GM12878 (cell line): ENCODE data around the gene NEK3. TPM values are rescaled to one million over a fixed set of nuclear protein-coding genes. Genes with fewer than 3 reads are reported as not detected.
"Not testable (repeated sequence)": the region's sequence is repeated elsewhere in the genome, so short reads cannot be mapped to it uniquely, and the experiment has no call there.

Experiments
- ATAC-seq: fragments of 200-7000 bp; cut with Tn5 transposase; 3 replicates; pipeline ENCODE4 v1.9.1; 2020; ENCODE audit warnings: mild to moderate bottlenecking, moderate library complexity
- BruUV-seq: library from RNA; stranded (reverse); fragments of 400-500 nt; replicated peaks from 2 replicates; lab custom pipeline; 2021; lab: Mats Ljungman, UMichigan
- CTCF ChIA-PET: fragments of 300-600 bp; sonication (Branson Sonifier 250); formaldehyde crosslinking; extraction: SDS; loops from one replicate; lab custom pipeline; 2021; ENCODE audit warnings: inconsistent platforms; lab: Yijun Ruan, JAX
- POLR2A ChIA-PET: fragments of 350-600 bp; formaldehyde crosslinking; extraction: SDS; loops from one replicate; lab custom pipeline; 2021; ENCODE audit warnings: inconsistent platforms; lab: Charles Lee
- RAD21 ChIA-PET: fragments of 300-600 bp; sonication (Branson Sonifier 250); formaldehyde crosslinking; loops from one replicate; lab custom pipeline; 2023; ENCODE audit warnings: antibody characterized with exemption; ENCODE audit not compliant: unreplicated experiment; lab: Charles Lee
- SMC1A ChIA-PET: fragments of 300-600 bp; sonication (Branson Sonifier 250); formaldehyde crosslinking; loops from one replicate; lab custom pipeline; 2023; ENCODE audit not compliant: unreplicated experiment, uncharacterized antibody; lab: Charles Lee
- DNase-seq: peaks from one replicate; pipeline ENCODE4 v3.0.0-alpha.2; 2011; ENCODE audit warnings: low read depth, low spot score
- FAIRE-seq: peaks from 3 replicates; lab custom pipeline; 2011; peaks lifted over from hg19 to GRCh38; lab: Jason Lieb, UNC
- H2AFZ ChIP-seq: 2 replicates; pipeline ENCODE4 v1.6.0; 2011; ENCODE audit warnings: low read depth, low read length, control low read depth; ENCODE audit not compliant: control insufficient read depth
- H3K27ac ChIP-seq: 2 replicates; pipeline ENCODE4 v1.5.1; 2011; ENCODE audit warnings: control low read depth; ENCODE audit not compliant: control insufficient read depth, insufficient read depth
- H3K27me3 ChIP-seq, 2 experiments: replicated peaks in 1 of 2; 2 replicates each; pipeline versions ENCODE4 v1.6.0 to v1.6.1; 2011; ENCODE audit warnings: low read length in 1 of 2; ENCODE audit not compliant: control insufficient read depth in 2 of 2, insufficient read depth in 2 of 2
- H3K36me3 ChIP-seq, 2 experiments: 2 replicates each; pipeline ENCODE4 v1.5.1; 2011; ENCODE audit warnings: low read length in 1 of 2; ENCODE audit not compliant: control insufficient read depth in 2 of 2, insufficient read depth in 2 of 2
- H3K4me1 ChIP-seq: 2 replicates; pipeline ENCODE4 v1.6.1; 2011; ENCODE audit warnings: mild to moderate bottlenecking, low read length, moderate library complexity, mixed read lengths; ENCODE audit not compliant: control insufficient read depth, insufficient read depth
- H3K4me2 ChIP-seq: 2 replicates; pipeline ENCODE4 v1.6.0; 2011; ENCODE audit warnings: control low read depth; ENCODE audit not compliant: control insufficient read depth, insufficient read depth
- H3K4me3 ChIP-seq: fragments of 200-600 bp; sonication (generic); 2 replicates; pipeline ENCODE4 v1.5.1; 2016
- H3K79me2 ChIP-seq: 2 replicates; pipeline ENCODE4 v1.6.0; 2011; ENCODE audit warnings: low read length; ENCODE audit not compliant: control insufficient read depth, insufficient read depth
- H3K9ac ChIP-seq: 2 replicates; pipeline ENCODE4 v1.8.0; 2011; ENCODE audit warnings: low read length, control low read depth, mixed read lengths; ENCODE audit not compliant: control insufficient read depth, insufficient read depth
- H3K9me3 ChIP-seq: replicated peaks from 3 replicates; pipeline ENCODE4 v1.5.1; 2011; ENCODE audit warnings: mild to moderate bottlenecking, low read length; ENCODE audit not compliant: control insufficient read depth, insufficient read depth
- H4K20me1 ChIP-seq: 2 replicates; pipeline ENCODE4 v1.6.0; 2011; ENCODE audit not compliant: control insufficient read depth, insufficient read depth
- BMI1 ChIP-seq: fragments of 450-650 bp; IDR thresholded peaks from 2 replicates; pipeline ENCODE4 v1.6.1; 2016; ENCODE audit warnings: mild to moderate bottlenecking, moderate library complexity, borderline replicate concordance
- IKZF2 ChIP-seq, 2 experiments: fragments of 450-650 bp; IDR thresholded peaks; 2 replicates each; pipeline ENCODE4 v1.6.1; 2017; ENCODE audit warnings: mild to moderate bottlenecking in 2 of 2, moderate library complexity in 2 of 2
- RAD51 ChIP-seq: fragments of 450-650 bp; IDR thresholded peaks from 2 replicates; pipeline ENCODE4 v1.6.1; 2016; ENCODE audit warnings: moderate library complexity, mild to moderate bottlenecking, inconsistent platforms
- RCOR1 ChIP-seq: conservative IDR thresholded peaks from 2 replicates; pipeline ENCODE4 v1.6.1; 2012; ENCODE audit warnings: low read depth, low read length, improper control_type of control experiment
- WRNIP1 ChIP-seq: IDR thresholded peaks from 2 replicates; pipeline ENCODE4 v1.6.1; 2011; ENCODE audit warnings: low read depth, low read length, improper control_type of control experiment, borderline replicate concordance
- ZBTB11 ChIP-seq: fragments of 450-650 bp; formaldehyde crosslinking; IDR thresholded peaks from 2 replicates; pipeline ENCODE4 v1.5.0; 2022; ENCODE audit warnings: mild to moderate bottlenecking, missing genetic modification characterization
- WGBS: methylation state at CpG from one replicate; pipeline ENCODE4 v1.1.6; 2016; ENCODE audit warnings: low lambda C conversion rate; ENCODE audit not compliant: insufficient replicate concordance, insufficient coverage; ENCODE audit errors: missing lambda C conversion rate; 5-methylcytosine and 5-hydroxymethylcytosine counted together
- in situ Hi-C: fragments of 300-500 bp; cut with MboI; formaldehyde crosslinking; loops from 9 replicates; pipeline ENCODE4 v1.14.3; 2018; ENCODE audit warnings: mixed read lengths
- intact Hi-C: fragments of 100-400 bp; cut with micrococcal nuclease; formaldehyde crosslinking; loops from one replicate; pipeline ENCODE4 v1.14.2; 2022; ENCODE audit not compliant: unreplicated experiment
- polyA plus RNA-seq, 11 experiments: library from polyadenylated mRNA; depleted of rRNA in 4 of 11; unstranded in 6 of 11; stranded (reverse) in 5 of 11; fragments of >200 nt; fragmentation: Nextera tagmentation in 4 of 11; fragmentation: Illumina TruSeq in 1 of 11; extraction: Ambion mirVana in 4 of 11; extraction: Trizol in 1 of 11; gene quantifications; 1 replicate in 1 of 11; 2 replicates in 10 of 11; pipeline versions ENCODE4 v1.2.1 to v1.2.3, GENCODE V29; 2011 to 2016; ENCODE audit warnings: inconsistent platforms in 2 of 11, missing spikeins in 2 of 11, low read depth in 1 of 11
- total RNA-seq, 4 experiments: library from RNA; depleted of rRNA in 3 of 4; stranded (reverse); fragments of >200 nt in 3 of 4; fragmentation: Illumina TruSeq in 1 of 4; extraction: Trizol in 1 of 4; gene quantifications; 2 replicates each; pipeline versions ENCODE4 v1.2.1 to v1.2.3, GENCODE V29; 2013 to 2021
- TF ChIP-seq, protein P1 (sequence below): fragments of 450-650 bp; IDR thresholded peaks from 2 replicates; pipeline ENCODE4 v1.6.1; 2016; ENCODE audit warnings: mild to moderate bottlenecking
- TF ChIP-seq, protein P2 (sequence below): fragments of 450-650 bp; IDR thresholded peaks from 2 replicates; pipeline ENCODE4 v1.6.1; 2017; ENCODE audit warnings: mild to moderate bottlenecking, low read depth, inconsistent platforms; ENCODE audit not compliant: poor library complexity, severe bottlenecking

Gene NEK3
- total and polyA plus RNA-seq, 10 of the 15 experiments (the other 5 are each of a cell fraction or from before 2014, with no cell fraction given): 2.9 to 9.3 (median 5.9) TPM

GRCh38 chr13:52187424-52188187, 28.2 kb upstream of the NEK3 start:
- peak; percentile 82 for ATAC-seq
- TF ChIP-seq BMI1: peak; percentile 77
- TF ChIP-seq, protein P1, sequence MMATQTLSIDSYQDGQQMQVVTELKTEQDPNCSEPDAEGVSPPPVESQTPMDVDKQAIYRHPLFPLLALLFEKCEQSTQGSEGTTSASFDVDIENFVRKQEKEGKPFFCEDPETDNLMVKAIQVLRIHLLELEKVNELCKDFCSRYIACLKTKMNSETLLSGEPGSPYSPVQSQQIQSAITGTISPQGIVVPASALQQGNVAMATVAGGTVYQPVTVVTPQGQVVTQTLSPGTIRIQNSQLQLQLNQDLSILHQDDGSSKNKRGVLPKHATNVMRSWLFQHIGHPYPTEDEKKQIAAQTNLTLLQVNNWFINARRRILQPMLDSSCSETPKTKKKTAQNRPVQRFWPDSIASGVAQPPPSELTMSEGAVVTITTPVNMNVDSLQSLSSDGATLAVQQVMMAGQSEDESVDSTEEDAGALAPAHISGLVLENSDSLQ: peak; percentile 62; the same call in 1 of the 2 replicates
- peak; percentile 43 for TF ChIP-seq RAD51
- TF ChIP-seq IKZF2 (IDR thresholded peaks at IDR 0.05): peak in 1 of 2 experiments; percentile 13; a peak in 1 of 4 replicates
- WGBS: 78% methylated on average over 4 of the region's 4 CpGs
- H3K9me3 ChIP-seq, BruUV-seq, POLR2A ChIA-PET, H3K4me1 ChIP-seq, H3K36me3 ChIP-seq, H3K4me3 ChIP-seq, H3K4me2 ChIP-seq, DNase-seq, H4K20me1 ChIP-seq, RAD21 ChIA-PET, H3K79me2 ChIP-seq, H3K27ac ChIP-seq, in situ Hi-C loops, intact Hi-C loops, H2AFZ ChIP-seq, H3K9ac ChIP-seq, SMC1A ChIA-PET, H3K27me3 ChIP-seq: not testable (repeated sequence)
- CTCF ChIA-PET: interaction anchor here (0.8 to 1.1 kb wide), 2 partner anchors 23 to 263 kb away, joined by 3 read pairs; partner anchors contain the start of gene VPS36
- peak; percentile 65 for FAIRE-seq

DNA sequence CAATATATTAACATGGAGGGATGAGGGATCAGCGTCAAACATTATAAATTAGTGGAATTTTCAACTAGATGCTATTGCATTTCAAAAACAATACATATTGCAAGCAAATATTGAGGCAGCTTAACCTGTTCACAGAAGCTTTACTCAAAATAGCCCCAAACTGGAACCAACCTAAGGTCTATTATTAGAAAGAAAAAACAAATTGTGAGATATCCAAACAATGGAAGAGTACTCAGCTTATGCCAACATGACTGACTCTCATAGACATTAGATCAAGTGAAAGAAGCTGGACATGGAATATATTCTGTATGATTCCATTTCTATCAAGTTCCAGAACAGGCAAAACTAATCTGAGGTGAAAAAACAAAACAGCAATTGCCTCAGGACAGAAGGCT, 27.6 kb upstream of the NEK3 start:
- peak; percentile 13; the same call in 2 of the 3 replicates for ATAC-seq
- Histone ChIP-seq H4K20me1 (no peaks in the 10 kb centered on the region), H3K9ac (no peak overlapping the region), H3K27me3 (no peaks in the 10 kb centered on the region), H3K36me3 (peaks cover 0 to 9% of the 10 kb centered on the region in 2 experiments; a peak in 2 of 4 replicates), H3K4me1 (no peaks in the 10 kb centered on the region), H2AFZ (no peak overlapping the region), H3K4me3 (no peak overlapping the region), H3K27ac (no peak overlapping the region), H3K9me3 (no peaks in the 10 kb centered on the region), H3K4me2 (no peak overlapping the region), H3K79me2 (peaks cover 4% of the 10 kb centered on the region; the same call in 1 of the 2 replicates)
- no TSS peak for BruUV-seq
- ChIA-PET RAD21 (no interaction called here), POLR2A (no interaction called here), SMC1A (no interaction called here), CTCF (interaction anchor here (0.8 to 1.1 kb wide), 2 partner anchors 22 to 264 kb away, joined by 3 read pairs; partner anchors contain the start of gene VPS36)
- intact Hi-C loops (no loop called here), in situ Hi-C loops (no loop called here)
- DNase-seq: no peak
- WGBS: 94% methylated on average over 1 of the region's 1 CpG
- FAIRE-seq: no peak
- no peak for TF ChIP-seq ZBTB11 (CRISPR knock-in tag)
- TF ChIP-seq, protein P2, sequence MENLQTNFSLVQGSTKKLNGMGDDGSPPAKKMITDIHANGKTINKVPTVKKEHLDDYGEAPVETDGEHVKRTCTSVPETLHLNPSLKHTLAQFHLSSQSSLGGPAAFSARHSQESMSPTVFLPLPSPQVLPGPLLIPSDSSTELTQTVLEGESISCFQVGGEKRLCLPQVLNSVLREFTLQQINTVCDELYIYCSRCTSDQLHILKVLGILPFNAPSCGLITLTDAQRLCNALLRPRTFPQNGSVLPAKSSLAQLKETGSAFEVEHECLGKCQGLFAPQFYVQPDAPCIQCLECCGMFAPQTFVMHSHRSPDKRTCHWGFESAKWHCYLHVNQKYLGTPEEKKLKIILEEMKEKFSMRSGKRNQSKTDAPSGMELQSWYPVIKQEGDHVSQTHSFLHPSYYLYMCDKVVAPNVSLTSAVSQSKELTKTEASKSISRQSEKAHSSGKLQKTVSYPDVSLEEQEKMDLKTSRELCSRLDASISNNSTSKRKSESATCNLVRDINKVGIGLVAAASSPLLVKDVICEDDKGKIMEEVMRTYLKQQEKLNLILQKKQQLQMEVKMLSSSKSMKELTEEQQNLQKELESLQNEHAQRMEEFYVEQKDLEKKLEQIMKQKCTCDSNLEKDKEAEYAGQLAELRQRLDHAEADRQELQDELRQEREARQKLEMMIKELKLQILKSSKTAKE: no peak
- TF ChIP-seq WRNIP1: no peak
- no peak for TF ChIP-seq RCOR1
